ENCODE data around the gene HINT2.

DNA sequence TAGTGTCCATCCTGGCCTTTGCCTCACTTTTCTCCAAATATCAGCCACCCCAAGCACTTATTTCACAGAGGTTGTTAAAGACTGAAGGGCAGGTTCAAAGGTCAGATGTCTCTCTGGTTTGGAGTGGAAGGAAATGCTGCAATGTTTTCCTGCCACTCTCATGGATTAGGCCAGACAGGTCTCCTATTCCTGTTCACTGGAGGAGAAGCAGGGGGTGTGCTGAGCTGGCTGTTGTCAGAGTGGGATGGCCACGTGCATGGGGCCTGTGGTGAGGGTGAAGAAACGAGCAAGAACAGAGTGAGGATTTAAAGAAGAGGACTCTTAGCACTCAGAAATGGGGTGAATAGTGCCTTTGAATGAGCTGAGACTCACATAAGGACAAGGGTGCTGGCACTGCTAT lies 20.9 kb upstream of the HINT2 start:
- no peak for TF ChIP-seq EZH2 (IDR thresholded peaks at IDR 0.05; ENCODE audit: low read length, unreplicated experiment)
- TF ChIP-seq, protein P1, sequence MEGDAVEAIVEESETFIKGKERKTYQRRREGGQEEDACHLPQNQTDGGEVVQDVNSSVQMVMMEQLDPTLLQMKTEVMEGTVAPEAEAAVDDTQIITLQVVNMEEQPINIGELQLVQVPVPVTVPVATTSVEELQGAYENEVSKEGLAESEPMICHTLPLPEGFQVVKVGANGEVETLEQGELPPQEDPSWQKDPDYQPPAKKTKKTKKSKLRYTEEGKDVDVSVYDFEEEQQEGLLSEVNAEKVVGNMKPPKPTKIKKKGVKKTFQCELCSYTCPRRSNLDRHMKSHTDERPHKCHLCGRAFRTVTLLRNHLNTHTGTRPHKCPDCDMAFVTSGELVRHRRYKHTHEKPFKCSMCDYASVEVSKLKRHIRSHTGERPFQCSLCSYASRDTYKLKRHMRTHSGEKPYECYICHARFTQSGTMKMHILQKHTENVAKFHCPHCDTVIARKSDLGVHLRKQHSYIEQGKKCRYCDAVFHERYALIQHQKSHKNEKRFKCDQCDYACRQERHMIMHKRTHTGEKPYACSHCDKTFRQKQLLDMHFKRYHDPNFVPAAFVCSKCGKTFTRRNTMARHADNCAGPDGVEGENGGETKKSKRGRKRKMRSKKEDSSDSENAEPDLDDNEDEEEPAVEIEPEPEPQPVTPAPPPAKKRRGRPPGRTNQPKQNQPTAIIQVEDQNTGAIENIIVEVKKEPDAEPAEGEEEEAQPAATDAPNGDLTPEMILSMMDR (conservative IDR thresholded peaks at IDR 0.05; ENCODE audit: low read depth, low read length): no peak
